8988T (cell line): ENCODE results near the gene ORM1.

Experiments
- DNase-seq: peaks from one replicate; pipeline ENCODE4 v3.0.0; 2011

The ORM1 gene

DNA sequence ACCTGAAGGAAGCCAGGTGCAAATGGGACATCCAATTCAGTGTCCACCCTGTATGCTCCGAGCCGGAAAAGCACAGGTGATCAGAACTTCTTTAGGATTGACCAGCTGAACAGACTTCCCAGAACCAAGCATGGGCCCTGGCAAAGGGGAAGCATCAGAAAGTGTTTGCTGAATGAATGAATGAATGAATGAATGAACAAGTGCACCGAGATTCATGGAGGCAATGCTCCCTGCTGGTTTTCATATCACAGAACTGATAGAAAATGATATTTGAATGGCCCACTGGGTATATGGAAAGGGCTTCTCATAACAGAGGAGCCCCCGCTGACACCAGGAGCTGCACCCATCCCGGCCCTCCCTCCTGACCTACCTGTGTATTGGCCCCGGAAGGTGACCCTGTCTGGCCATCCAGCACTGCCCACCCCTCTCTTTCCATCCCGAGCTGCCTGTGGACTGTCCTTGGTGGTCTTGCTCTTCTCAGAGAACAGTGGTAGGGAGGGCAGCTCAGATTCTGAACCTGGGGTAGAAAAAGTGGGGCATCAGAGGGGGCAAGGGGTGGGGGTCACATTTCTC is 22.7 kb downstream of the ORM1 start:
- DNase-seq, result no peak

DNA sequence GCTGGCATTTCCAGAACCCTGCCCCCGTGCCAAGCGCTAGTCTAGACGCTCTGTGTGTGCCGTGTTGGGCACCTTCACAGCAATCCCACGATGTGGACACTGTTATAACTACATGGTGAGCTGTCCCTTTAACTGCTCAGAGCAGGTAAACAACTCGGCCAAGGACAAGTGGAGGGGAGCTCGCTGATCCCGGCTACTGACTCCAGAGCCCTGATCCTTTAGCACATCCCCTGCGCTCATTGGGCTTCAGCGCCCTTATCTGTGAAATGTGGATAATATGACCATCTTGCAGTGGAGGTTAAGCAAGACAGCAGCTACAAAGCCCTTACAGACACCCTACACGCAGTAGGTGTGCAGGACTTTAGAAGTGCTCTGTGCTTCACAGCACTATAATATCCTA is 23.2 kb downstream of the ORM1 start:
- no peak for DNase-seq

DNA sequence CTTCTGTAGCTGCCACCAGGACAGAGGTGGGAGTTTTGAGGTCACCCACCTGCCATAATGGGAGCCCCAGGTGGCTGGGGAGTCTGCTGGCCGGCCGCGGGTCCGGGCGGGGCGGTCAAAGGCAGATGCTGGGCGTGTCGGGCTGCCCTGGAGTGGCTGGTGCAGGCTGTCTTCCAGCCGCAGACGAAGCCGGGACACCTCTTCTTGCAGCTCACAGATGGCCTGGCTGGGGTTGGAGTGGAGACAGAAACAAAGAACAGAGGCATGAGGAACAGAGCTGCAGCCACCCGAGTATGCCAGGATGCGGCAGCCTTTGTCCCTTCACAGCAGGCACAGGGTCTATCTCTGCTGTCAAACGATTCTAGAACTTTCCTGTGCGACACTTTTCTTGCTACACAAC is 24.8 kb downstream of the ORM1 start:
- DNase-seq, result no peak

GRCh38 chr9:114348261-114348905 is 25.5 kb downstream of the ORM1 start:
- no peak for DNase-seq

DNA sequence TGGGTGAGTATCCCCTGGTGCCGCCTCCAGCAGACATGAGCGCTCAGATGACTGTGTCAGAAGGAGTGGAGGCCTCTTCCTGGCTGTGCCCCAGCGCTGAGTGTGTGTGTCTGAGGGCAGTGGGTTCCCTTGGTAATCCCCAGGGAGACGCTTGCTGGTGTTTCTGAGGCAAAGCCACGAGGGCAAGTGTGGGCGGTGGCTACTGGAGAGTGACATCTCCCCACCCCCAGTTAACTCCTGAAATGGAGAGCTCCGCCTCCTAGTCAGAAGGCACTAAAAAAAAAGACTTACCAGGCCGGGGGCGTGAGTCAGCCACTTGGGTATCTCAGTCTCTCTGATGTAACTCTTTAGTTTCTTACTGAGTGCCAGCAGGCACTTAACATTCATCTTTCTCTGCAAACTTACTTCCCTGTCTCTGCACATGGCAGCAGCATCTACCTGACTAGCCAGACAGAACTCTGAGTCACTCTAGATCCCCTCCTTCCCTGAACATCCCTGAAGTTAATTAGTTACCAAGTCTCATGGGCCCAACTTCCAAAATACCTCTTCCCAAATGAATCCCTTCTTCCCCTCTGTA is 26.1 kb downstream of the ORM1 start:
- DNase-seq, result peak; percentile 47

DNA sequence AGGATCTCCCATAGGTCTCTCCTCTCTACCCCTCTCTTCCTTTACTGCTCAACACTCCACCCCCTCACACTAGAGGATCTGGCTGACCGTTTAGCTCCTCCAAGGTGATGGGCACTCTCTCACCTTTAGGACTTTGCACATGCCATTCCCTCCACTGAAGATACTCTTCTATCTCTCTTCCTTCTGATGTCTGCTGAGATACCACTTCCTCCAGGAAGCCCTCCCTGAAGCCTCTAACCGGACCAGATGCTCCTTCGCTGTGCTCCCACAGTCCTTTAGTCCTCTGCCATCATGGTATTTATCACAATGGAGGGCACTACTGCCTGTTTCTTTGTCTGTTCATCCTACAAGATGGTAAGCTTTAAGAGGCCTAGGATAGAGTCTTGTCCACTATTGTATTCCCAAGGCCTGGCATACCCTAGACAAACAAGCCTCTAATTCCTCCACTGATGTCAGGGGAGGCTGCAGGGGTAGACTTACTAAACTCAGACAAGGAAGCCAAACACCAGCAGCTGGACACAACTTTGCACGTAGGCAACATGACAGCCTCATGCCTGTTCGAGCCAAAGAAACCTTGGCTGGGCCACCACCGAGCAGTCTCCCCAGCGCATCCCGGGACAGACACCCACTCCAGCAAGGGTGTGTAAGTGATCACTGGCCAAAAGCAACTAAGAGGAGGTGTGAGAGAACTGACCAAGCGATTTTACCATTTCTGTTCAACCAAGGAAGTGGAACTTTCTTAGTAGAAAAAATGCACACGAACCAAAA is 27.0 kb downstream of the ORM1 start:
- no peak for DNase-seq

DNA sequence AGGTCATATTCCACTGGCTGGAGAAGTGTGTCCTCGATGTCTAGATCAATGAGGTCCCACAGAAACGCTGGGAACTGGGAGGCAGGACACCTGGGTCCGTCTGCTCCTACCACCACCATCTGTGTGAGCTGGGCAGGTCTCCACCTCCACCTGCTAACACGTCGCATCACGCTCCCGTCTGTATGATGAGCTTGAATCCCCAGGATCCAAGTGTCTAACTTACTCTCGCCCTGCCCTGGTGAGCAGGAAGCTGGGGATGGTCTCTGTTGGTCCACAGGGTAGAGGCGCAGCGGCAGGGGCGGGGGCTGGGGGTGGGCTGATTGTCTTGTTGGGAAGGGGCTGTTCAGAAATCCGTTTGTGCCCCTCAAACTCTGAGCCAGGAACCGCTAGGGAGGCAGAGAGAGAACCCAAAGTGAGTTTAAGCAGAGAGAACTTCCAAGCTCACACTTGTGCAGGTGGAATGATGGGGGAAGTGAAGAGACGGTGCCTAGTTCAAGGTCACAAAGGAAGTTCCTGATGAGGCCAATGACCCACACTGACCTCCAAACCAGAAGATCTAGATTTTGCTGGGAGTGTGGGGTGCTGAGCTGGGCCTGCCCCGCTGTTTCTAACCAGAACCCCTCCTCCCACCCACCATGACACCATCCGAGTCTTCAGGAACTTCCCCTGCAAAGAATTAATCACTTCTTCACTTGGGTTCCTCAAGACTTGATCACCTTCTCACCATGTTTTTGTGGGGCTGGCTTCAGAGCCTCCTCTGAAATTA is 27.9 kb downstream of the ORM1 start:
- DNase-seq, result no peak

DNA sequence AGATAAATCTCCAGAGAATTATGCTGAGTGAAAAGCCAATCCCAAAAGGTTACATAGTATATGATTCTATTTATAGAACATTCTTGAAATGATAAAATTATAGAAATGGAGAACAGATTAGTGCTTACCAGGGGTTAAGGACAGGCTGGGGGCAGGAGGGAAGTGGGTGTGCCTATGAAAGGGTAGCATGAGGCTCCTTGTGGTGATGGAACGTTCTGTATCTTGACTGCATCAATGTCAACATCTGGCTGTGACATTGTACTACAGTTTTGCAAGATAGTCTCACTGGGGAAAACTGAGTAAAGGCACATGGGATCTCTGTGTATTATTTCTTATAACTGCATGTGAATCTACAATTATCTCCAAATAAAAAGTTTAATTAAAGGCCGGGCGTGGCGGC is 29.0 kb downstream of the ORM1 start:
- DNase-seq, result no peak

DNA sequence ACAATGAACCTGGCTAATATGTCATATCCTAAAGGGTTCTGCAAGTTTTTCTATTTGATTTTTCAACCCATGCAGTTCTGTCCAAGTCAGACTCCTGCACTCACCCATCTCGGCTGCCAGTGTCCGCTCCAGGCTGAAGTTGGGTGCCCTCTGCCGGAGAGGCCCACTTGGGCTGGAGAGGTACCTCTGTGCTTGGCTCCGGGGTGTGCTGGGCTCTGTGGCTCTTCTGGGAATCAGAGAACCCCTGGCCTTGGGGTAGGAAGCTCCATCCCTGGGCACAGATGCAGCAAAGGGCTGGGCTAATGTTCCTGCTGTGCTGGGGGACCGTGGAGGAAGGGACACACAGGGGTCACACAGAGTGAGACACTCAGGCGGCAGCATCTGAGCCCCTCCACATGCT is 32.9 kb downstream of the ORM1 start:
- DNase-seq, result no peak

GRCh38 chr9:114356792-114357191 is 33.9 kb downstream of the ORM1 start:
- no peak for DNase-seq

- DNase-seq, result no peak
Observed at GRCh38 chr9:114357360-114357759, 34.5 kb downstream of the ORM1 start.

GRCh38 chr9:114357911-114358328 is 35.0 kb downstream of the ORM1 start:
- no peak for DNase-seq

DNA sequence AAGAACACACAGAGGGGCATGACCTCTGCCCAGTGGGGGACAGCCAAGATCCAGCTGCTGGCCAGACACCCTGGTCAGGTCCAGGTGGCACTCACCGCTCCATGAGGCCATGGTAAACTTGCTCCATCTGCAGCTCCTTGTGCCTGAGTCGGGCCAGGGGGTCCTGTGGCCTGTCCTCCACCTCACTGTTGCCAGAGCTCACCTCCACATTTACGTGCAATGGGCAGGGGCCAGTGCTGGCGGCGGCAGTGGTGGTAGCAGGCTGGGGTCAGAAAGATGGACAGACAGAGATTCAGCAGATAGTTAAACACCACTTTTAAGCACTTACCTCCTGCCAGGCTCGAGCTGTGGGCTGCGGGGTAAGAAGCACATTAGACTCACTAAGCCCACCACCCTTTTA is 36.9 kb downstream of the ORM1 start:
- no peak for DNase-seq

DNA sequence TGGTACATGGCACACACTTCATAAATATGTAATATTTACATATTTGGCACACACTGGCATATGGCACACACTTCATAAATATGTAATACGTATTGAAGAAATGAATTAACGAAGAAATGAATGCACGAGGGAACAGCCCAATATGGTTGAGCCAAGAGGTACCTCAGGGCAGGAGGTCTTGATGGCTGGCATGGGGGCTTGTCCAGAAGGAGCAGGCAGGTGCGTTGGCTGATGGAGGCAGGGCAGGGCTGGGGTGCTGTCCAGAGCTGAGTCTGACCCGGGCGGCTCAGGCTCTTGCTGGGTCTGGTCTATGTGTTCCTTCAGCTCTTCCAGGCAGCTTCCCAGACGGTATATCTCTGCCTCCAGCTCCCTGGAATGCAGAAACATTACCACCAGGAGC is 38.6 kb downstream of the ORM1 start:
- no peak for DNase-seq

- DNase-seq, result no peak
Observed at GRCh38 chr9:114362394-114362793, 39.5 kb downstream of the ORM1 start.

- DNase-seq, result no peak
Observed at GRCh38 chr9:114363424-114363823, 40.5 kb downstream of the ORM1 start.

GRCh38 chr9:114364134-114365041 is 41.5 kb downstream of the ORM1 start:
- no peak for DNase-seq

- no peak for DNase-seq
Observed at GRCh38 chr9:114365194-114365593, 42.3 kb downstream of the ORM1 start.

- DNase-seq, result no peak
Observed at GRCh38 chr9:114366334-114367128, 43.6 kb downstream of the ORM1 start.

GRCh38 chr9:114367366-114367765 is 44.5 kb downstream of the ORM1 start:
- DNase-seq, result no peak
